ENCODE data around the gene SPINT3.

SPINT3 gene

DNA sequence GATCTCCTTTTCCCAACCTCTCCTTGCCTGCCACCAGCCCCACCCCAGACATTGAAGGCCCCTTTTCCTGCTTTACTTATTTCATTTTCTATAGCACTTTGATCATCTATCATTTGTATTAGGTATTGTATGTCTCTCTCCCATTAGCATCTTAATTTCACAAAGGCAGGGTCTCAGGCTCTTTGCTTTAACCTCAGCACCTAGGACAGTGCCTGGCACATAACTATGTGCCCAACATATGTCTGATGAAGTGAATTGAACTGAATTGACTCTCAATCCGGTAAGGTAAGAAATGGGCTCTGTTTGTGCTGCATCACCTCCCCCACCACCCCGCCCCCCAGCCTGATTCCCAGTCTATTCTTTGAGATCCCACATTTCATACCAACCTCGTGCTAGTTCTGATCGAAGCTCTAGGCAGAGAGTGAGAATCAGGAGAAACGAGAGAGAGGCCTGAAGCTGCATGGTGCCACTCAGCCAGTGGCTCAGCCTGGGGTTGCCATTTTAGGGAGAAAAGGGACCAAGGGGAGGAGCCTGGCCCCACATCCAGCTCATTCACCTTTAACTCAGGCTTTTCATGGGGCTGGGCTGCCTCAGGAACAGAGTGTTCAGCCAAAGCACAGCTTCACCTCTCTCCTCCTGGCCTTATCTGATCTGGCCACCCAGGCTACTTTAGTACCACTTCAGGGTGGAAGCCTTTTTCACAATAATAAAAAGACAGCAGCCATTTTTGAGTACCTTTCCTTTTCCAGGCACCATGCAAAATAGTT lies at the start of gene SPINT3:
Gene SPINT3, minus strand, starts transcription at position 476 of the 767 bp plus-strand sequence. Its CDS starts 14 bp downstream, at position 462.
- no peak for DNase-seq

- DNase-seq = no peak
Measured at GRCh38 chr20:45564760-45565276, 49.4 kb upstream of the SPINT3 start.

GRCh38 chr20:45555198-45555597 lies 39.8 kb upstream of the SPINT3 start:
- DNase-seq = no peak

- DNase-seq = no peak
Measured at GRCh38 chr20:45552456-45552855, 37.0 kb upstream of the SPINT3 start.

GRCh38 chr20:45550765-45551164 lies 35.3 kb upstream of the SPINT3 start:
- DNase-seq = no peak

DNA sequence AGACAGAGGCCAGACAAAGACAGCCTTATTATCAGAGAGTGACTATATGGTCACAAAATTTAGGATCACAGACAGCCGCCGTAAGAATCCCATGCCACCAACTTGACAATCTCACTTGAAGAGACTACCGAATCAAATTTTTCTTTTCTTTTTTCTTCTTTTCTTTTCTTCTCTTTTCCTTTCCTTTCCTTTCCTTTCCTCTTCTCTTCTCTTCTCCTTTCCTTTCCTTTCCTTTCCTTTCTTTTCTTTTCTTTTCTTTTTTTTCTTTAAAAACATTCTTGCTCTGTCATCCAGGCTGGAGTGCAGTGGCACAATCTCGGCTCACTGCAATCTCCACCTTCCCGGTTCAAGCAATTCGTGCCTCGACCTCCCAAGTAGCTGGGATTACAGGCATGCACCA lies 33.0 kb upstream of the SPINT3 start:
- DNase-seq = no peak

GRCh38 chr20:45547206-45547770 lies 31.9 kb upstream of the SPINT3 start, which contains the start of gene EPPIN:
TSS of gene EPPIN (minus strand) at chr20:45547401. CDS start at chr20:45547357, 44 bp downstream.
- DNase-seq = no peak

DNA sequence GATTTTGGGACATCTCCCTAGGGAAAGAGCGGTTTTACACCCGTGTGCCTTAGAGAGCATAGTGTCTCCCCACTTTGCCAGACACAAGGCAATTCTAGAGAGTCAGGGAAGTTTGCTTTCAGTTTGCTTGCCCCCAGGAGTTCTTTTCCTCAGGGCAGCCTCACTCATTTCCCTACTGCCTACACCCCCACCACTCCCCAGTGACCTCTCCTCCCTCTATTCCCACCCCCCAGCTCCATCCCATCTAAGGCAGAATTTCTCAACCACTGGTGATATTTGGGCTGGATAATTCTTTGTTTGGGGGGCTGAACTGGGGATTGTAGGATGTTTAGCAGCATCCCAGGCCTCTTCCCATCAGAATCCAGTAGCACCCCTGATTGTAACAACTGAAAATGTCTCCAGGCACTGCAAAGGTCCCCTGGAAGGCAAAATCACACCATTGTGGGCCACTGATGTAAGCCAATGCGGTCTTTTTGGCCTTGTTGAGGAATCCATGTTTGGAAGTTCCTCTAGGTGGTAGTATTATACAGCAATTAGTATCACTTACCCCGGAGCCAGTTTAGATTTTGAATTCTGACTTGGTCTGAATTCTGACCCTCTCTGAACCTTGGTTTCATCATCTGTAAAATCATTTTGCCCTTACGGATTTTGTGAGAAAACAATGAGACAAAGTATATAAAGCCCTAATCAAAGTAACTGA lies 30.5 kb upstream of the SPINT3 start:
- DNase-seq = no peak

DNA sequence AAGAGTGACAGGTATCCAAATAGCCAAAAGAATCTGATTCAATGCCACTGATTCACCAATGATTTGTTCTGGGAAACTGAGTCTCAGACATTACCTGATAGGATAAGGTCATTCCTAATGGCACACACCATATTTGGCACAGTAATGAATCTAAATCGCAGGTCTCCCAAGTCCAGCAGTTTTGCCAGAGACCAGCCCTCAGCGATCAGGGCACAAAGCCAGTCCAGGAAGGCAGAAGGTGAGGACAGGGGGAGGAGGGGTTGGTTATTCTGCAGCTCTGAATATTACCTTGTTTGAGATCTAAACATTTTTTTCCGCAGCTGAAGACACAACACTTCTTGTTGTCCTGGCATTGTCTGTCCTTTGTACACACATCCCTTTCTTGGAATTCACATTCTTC lies 29.9 kb upstream of the SPINT3 start:
- no peak for DNase-seq

- no peak for DNase-seq
Measured at GRCh38 chr20:45539382-45539781, 24.0 kb upstream of the SPINT3 start, which contains the start of gene WFDC6. TSS of gene WFDC6 (minus strand) at chr20:45539482. CDS start at chr20:45539407, 75 bp downstream.

GRCh38 chr20:45538209-45538799 lies 22.9 kb upstream of the SPINT3 start:
- no peak for DNase-seq

GRCh38 chr20:45527294-45527693 lies 11.9 kb upstream of the SPINT3 start:
- DNase-seq = no peak

- no peak for DNase-seq
Measured at GRCh38 chr20:45523821-45524220, 8.4 kb upstream of the SPINT3 start.

GRCh38 chr20:45518282-45518681 lies 2.9 kb upstream of the SPINT3 start:
- DNase-seq = no peak

DNA sequence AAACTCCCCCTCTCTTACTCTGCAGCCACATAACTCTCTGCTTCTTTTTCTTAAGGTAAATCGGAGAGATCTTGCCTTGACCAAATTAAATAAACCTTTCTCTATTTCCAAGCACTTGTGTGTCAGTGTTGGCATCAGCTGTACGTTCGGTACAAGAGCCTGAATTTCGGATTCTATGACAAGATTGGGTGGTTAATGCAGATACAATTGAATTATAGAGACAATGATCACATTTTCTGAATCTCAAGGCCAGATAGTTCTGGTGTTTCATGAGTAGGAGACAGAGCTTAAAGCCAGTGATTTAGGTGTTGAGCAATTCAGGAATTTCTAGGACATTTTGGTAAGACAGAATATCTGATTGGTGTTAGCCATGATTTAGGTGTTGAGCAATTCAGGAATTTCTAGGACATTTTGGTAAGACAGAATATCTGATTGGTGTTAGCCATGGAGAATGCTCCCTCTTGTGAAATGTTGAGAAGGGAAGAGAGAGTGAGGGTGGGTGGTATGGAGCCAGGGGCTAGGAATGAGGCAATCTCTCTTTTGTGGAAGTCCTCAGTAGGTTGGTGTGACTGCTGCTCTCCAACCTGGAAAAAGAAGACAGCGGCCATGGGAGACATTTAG lies 5.1 kb downstream of the SPINT3 start:
- no peak for DNase-seq

- no peak for DNase-seq
Measured at GRCh38 chr20:45509091-45509490, 6.3 kb downstream of the SPINT3 start.

DNA sequence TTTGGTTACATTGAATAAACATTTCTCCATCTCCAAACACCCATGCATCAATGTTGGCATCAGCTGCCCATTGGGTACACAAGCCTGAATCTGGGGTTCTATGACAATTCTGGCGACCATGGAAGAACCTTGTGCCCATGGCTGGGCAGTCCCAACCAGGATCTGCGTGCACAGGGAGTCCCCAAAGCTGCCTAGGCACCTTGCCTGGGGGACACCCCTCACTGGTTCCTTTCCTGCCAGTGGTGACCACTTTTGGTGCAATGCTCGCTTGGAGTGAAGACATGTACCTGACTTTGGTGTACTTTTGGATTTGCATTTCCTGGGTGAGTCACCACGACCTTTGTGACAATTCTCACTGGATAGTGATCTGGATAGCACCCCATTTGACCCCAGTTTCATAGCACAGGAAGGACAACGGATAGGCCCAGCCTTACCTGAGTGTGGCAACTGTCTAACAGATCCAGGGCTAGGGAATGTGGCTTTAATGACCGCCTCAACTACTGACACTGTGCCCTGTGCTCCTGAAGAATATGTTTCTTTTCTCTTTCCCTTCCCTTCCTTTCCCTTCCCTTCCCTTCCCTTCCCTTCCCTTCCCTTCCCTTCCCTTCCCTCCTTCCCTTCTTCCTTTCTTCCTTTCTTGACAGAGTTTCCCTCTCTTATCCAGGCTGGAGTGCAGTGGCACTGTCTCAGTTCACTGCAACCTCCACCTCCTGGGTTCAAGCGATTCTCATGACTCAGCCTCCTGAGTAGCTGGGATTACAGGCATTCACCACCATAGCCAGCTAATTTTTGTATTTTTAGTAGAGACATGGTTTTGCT lies 7.1 kb downstream of the SPINT3 start:
- DNase-seq = no peak

DNA sequence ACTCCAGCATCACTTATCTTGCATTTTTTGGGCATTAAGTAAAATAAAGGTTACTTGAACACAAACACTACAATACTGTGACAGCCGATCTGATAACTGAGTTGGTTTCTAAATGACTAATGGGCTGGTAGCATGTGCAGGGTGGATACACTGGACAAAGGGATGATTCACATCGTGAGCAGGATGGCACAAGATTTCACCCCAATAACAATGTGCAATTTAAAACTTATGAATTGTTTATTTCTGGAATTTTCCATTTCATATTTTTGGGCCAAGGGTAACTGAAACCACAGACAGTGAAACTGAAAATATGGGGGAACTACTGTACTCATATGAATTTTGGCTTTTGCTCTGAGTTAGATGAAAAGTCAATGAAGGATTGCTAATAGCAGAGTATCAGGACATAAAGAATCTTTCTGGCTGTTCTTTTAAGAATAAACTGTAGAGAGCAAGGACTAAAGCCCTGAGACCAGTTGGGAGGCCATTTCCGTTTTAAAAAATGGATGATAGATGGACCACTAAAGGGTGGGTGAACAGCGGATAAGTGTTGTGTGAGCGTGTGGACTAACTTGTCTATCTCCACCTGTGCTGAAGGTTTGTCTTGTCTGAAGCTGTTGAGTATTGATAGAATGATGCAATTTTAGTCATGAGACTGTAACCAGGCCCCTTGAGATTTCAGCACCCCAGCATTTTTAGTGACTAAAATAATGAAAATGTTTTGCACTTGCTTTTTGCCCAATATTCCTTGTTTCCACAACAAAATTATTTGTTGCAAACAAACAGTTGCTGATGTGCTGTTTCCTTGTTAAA lies 8.2 kb downstream of the SPINT3 start:
- no peak for DNase-seq

- no peak for DNase-seq
Measured at GRCh38 chr20:45506398-45506797, 9.0 kb downstream of the SPINT3 start.

- no peak for DNase-seq
Measured at GRCh38 chr20:45503403-45503802, 12.0 kb downstream of the SPINT3 start.

DNA sequence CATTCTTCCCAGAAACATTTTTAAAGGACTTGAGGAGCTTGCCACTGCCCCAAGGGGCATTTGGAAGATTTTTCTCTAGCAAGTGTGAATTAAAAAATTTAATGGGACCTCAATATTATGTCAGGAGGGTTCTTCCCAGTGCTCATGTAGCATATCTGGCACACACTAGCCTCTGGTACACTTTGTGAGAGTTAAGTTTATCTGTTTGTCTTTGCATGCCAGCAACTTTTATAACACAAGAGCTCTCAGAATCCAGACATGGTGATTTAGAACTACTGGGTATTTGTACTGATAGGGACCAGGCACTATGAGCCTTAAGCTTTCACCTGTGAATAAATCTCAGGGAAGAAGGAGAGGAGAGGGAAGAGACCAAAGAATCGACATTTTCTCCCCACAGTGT lies 12.9 kb downstream of the SPINT3 start:
- no peak for DNase-seq
